ENCODE measurements around the gene FLOT2.

Gene FLOT2

DNA sequence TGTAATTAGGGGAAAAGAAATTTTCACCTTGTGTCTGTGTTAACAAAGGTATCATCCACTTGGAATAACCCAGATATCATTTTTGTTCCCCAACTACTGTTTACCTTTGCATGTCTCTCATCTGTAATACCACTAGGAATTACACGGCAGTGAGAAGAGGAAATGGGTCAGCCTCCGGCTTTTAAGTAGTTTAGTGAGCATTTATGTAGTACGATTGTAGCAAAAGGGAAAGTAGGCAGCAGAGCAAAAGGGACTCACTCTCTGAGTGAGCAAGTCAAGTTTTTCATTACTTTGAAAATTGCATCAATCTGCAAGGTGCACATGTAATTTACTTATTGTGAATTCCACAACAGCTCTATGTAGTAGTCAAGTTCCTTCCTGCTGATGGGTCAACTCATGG, 42.6 kb upstream of the FLOT2 start:
- no peaks in the 10 kb centered on the region for H3K4me1 ChIP-seq (ENCODE audit: insufficient read depth, low read length)
- H2AFZ ChIP-seq (ENCODE audit: low read depth, low read length): no peak overlapping the region
- peaks cover 91% of the 10 kb centered on the region for H4K20me1 ChIP-seq (ENCODE audit: insufficient read depth, low read length)
- DNase-seq: no peak
- H3K9ac ChIP-seq (ENCODE audit: low read depth, low read length): no peak overlapping the region
- H3K79me2 ChIP-seq (ENCODE audit: insufficient read depth, low read length): peaks cover 100% of the 10 kb centered on the region
- ATAC-seq (ENCODE audit: insufficient read depth, low read depth): no peak
- no peak overlapping the region for H3K27ac ChIP-seq (ENCODE audit: low read length)
- no peaks in the 10 kb centered on the region for H3K9me3 ChIP-seq (ENCODE audit: insufficient read depth, low read length, severe bottlenecking)
- no peak overlapping the region for H3K4me2 ChIP-seq (ENCODE audit: insufficient read depth, low read length)
- peaks cover 75% of the 10 kb centered on the region for H3K36me3 ChIP-seq (ENCODE audit: insufficient read depth, low read length)
- no peak overlapping the region for H3K4me3 ChIP-seq (ENCODE audit: low read depth in 1 of 2, low read length in 2 of 2)
- no peaks in the 10 kb centered on the region for H3K27me3 ChIP-seq (ENCODE audit: insufficient read depth, low read length, poor library complexity)
- TF ChIP-seq CTCF (IDR thresholded peaks at IDR 0.05; ENCODE audit: borderline replicate concordance, extremely low read depth, low read length, poor library complexity, severe bottlenecking): no peak

DNA sequence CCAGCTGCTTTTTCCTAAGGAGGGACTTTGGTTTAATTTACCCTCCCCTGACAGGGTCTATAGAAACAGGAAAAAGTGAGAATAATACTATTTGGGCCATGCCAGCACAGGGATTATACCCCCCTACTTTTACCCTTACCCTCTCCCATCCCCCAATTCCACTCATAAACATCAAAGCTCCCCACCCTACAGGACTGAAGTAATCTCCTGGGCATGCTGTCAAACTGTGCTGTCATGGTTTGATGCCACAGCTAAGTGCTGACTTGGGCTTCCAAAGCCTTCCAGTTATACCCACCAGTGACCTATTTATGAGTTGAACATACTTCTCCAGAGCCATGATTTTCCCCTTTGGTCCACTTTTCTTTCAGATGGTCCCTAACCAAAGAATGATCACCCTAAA, 41.0 kb upstream of the FLOT2 start:
- no peak overlapping the region for H2AFZ ChIP-seq (ENCODE audit: low read depth, low read length)
- no peak overlapping the region for H3K4me3 ChIP-seq (ENCODE audit: low read depth in 1 of 2, low read length in 2 of 2)
- H3K79me2 ChIP-seq (ENCODE audit: insufficient read depth, low read length): peaks cover 100% of the 10 kb centered on the region
- H3K36me3 ChIP-seq (ENCODE audit: insufficient read depth, low read length): peaks cover 64% of the 10 kb centered on the region
- ATAC-seq (ENCODE audit: insufficient read depth, low read depth) (no peak), DNase-seq (no peak)
- no peaks in the 10 kb centered on the region for H3K4me1 ChIP-seq (ENCODE audit: insufficient read depth, low read length)
- peaks cover 84% of the 10 kb centered on the region for H4K20me1 ChIP-seq (ENCODE audit: insufficient read depth, low read length)
- TF ChIP-seq EZH2 (IDR thresholded peaks at IDR 0.05; ENCODE audit: borderline replicate concordance, low read depth, low read length, severe bottlenecking): no peak
- no peak for TF ChIP-seq CTCF (IDR thresholded peaks at IDR 0.05; ENCODE audit: borderline replicate concordance, extremely low read depth, low read length, poor library complexity, severe bottlenecking)
- H3K4me2 ChIP-seq (ENCODE audit: insufficient read depth, low read length): no peak overlapping the region
- no peak overlapping the region for H3K27ac ChIP-seq (ENCODE audit: low read length)
- no peak overlapping the region for H3K9ac ChIP-seq (ENCODE audit: low read depth, low read length)
- no peaks in the 10 kb centered on the region for H3K27me3 ChIP-seq (ENCODE audit: insufficient read depth, low read length, poor library complexity)
- no peaks in the 10 kb centered on the region for H3K9me3 ChIP-seq (ENCODE audit: insufficient read depth, low read length, severe bottlenecking)

DNA sequence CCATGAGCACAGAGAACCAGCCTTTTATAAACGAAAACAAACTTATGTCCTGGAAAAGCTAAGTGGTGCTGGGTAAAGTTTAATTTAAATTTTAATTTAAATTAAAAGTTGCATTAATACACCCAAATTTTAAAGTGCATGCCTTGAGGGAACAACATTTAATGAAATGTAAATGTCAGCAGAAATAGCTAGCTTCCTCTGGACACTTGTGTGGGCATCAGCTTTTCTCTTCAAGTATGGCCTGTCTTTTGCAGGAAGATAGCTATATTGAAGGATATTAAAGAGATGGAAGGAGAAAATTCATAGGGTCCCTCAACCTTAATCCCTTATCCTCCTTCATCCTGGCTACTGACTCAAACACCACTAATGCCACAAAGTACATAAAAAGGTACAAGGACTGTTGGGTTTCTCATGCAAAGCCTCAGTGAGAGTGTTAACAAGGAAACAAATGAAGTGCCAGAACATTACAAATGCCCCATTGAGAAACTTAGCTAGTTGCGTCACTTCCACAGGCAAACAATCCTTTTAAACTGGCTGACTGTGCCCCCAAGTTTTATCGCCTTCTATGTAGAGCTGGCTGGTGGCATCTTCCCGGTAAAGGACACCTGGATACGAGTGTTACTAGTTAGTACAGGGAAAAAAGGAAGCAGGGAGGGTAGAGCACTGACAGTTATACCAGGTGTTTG, 39.7 kb upstream of the FLOT2 start:
- H4K20me1 ChIP-seq (ENCODE audit: insufficient read depth, low read length): peaks cover 87% of the 10 kb centered on the region
- no peak overlapping the region for H3K27ac ChIP-seq (ENCODE audit: low read length)

More for the DNA sequence above, 39.7 kb upstream of the FLOT2 start:
- no peak for TF ChIP-seq CTCF (IDR thresholded peaks at IDR 0.05; ENCODE audit: borderline replicate concordance, extremely low read depth, low read length, poor library complexity, severe bottlenecking)
- no peaks in the 10 kb centered on the region for H3K27me3 ChIP-seq (ENCODE audit: insufficient read depth, low read length, poor library complexity)
- DNase-seq (no peak), ATAC-seq (ENCODE audit: insufficient read depth, low read depth) (no peak)
- H3K4me3 ChIP-seq (ENCODE audit: low read depth in 1 of 2, low read length in 2 of 2): no peak overlapping the region
- no peak overlapping the region for H3K9ac ChIP-seq (ENCODE audit: low read depth, low read length)
- no peak overlapping the region for H2AFZ ChIP-seq (ENCODE audit: low read depth, low read length)
- peaks cover 100% of the 10 kb centered on the region for H3K79me2 ChIP-seq (ENCODE audit: insufficient read depth, low read length)
- H3K4me1 ChIP-seq (ENCODE audit: insufficient read depth, low read length): no peaks in the 10 kb centered on the region
- no peaks in the 10 kb centered on the region for H3K9me3 ChIP-seq (ENCODE audit: insufficient read depth, low read length, severe bottlenecking)
- no peak overlapping the region for H3K4me2 ChIP-seq (ENCODE audit: insufficient read depth, low read length)
- peaks cover 59% of the 10 kb centered on the region for H3K36me3 ChIP-seq (ENCODE audit: insufficient read depth, low read length)
